ENCODE results near the gene FLNA.

- no peak for TF ChIP-seq CTCF (IDR thresholded peaks at IDR 0.05; ENCODE audit: low read length)
- no peak for TF ChIP-seq EZH2 (optimal IDR thresholded peaks at IDR 0.05; ENCODE audit: low read depth, low read length)
Observed at GRCh38 chrX:154363706-154364439, 10.6 kb downstream of the FLNA start.
